LNCAP (cell line): ENCODE data around the gene NDUFA13.

Source experiments
- TF ChIP-seq, protein P1 (sequence below): fragments of 450-650 bp; IDR thresholded peaks from 2 replicates; pipeline ENCODE4 v1.5.1; 2017; ENCODE audit warnings: mild to moderate bottlenecking

Gene NDUFA13

DNA sequence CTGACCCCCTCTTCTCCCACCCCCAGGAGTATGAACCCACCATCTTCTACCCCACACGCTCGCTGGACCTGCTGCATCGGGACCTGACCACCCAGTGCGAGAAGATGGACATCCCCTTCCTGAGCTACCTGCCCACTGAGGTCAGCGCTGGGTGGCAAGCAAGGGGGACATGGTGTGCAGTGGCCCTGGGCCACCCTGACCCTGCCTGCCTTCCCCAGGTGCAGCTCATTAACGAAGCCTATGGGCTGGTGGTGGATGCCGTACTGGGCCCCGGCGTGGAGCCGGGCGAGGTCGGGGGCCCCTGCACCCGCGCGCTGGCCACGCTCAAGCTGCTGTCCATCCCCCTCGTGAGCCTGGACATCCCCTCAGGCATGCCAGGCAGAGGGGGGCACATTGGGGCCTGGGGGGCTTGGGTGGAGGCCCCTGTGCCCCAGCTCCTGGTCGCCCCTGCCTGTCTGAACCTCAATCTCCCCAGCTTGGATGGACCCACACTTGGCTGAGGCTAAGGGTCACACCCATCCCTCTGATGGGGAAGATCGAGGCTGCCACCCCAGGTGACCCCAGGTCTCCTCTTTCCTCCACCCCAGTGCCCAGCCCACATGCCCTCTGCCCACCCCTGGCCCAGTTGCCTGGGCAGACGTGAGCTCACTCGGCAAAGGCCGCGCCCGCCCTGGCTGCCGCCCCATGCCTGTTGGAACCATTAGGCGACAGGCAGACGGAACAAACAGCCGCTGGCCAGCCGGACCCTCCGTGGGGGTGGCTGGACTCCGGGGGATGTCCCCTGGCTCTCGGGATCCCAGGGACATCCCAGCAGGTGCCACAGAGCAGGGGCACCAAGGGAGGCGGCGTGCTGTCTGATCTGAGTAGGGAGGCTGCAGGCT, 19.5 kb downstream of the NDUFA13 start:
- TF ChIP-seq, protein P1, sequence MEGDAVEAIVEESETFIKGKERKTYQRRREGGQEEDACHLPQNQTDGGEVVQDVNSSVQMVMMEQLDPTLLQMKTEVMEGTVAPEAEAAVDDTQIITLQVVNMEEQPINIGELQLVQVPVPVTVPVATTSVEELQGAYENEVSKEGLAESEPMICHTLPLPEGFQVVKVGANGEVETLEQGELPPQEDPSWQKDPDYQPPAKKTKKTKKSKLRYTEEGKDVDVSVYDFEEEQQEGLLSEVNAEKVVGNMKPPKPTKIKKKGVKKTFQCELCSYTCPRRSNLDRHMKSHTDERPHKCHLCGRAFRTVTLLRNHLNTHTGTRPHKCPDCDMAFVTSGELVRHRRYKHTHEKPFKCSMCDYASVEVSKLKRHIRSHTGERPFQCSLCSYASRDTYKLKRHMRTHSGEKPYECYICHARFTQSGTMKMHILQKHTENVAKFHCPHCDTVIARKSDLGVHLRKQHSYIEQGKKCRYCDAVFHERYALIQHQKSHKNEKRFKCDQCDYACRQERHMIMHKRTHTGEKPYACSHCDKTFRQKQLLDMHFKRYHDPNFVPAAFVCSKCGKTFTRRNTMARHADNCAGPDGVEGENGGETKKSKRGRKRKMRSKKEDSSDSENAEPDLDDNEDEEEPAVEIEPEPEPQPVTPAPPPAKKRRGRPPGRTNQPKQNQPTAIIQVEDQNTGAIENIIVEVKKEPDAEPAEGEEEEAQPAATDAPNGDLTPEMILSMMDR = no peak

GRCh38 chr19:19537075-19538048, 21.3 kb downstream of the NDUFA13 start:
- TF ChIP-seq, protein P1 = no peak

DNA sequence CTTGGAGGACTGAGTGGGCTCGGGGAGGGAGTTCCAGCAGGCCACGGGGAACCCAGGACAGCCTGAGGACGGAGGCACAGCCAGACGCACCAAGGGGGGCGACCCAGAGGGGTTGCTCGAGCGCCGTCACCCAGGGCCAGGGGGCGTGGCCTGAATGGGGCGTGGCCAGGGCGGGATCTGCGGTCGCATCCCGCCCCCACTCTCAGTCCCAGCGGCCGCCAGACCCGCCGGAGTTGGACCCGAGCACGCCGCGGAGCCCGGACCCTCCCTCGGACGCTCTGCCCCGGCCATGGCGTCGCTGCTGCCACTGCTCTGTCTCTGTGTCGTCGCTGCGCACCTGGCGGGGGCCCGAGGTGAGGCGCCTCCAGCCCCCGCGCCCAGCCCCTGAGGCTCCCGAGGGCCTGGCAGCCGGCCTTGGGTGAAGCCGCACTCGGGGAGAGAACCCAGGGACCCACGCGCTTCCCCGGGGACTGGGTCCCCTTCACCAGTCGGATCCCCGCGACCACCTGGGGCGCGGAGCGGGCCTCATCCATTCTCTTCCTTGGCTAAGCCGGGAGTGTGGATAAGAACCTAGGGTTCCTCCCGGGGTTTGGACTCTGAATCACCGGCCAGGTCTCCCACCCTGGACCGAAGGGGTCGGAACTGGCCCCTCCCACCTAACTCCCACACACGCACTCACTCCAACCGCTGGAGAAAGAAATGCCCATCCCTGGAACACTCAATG, 22.2 kb downstream of the NDUFA13 start, which contains the start of gene CILP2:
CILP2 (plus strand) TSS at position 205 of the 724 bp plus-strand sequence; CDS start at position 290, 85 bp downstream.
- TF ChIP-seq, protein P1 = no peak

DNA sequence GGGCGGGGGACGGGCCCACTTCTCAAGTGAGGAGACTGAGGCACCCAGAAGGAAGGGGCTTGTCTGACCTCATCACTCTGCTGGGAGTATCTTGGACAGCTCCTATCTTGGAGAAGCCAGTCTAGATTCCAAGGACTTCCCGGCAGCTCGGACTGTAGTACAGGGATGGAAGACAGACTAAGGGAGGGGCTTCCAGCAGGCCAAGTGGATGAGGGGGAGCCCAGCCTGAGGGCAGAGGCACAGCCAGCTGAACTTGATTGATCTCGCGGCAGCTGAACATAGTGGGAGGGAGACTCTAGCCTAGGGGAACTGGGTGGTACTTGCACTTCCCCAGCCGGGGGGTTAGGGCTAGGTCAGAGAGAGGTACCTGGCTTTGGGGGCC, 22.8 kb downstream of the NDUFA13 start:
- TF ChIP-seq, protein P1 = no peak

DNA sequence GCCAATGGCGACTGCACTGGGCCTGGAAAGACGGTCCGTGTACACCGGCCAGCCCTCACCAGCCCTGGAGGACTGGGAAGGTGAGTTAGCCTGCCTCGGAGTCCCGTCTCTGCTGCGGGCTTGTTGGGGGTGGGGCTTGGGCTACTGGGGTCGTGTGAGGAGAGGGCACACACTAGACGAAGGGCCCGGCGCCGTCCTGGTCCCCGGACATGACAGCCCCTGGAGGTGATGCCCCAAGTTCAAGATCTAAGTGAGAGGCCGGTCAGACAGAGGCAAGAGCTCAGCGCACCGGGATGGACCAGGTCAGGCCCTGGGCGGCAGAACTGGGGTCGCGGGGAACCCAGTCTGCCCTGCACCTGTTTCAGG, 23.7 kb downstream of the NDUFA13 start:
- TF ChIP-seq, protein P1 = no peak

DNA sequence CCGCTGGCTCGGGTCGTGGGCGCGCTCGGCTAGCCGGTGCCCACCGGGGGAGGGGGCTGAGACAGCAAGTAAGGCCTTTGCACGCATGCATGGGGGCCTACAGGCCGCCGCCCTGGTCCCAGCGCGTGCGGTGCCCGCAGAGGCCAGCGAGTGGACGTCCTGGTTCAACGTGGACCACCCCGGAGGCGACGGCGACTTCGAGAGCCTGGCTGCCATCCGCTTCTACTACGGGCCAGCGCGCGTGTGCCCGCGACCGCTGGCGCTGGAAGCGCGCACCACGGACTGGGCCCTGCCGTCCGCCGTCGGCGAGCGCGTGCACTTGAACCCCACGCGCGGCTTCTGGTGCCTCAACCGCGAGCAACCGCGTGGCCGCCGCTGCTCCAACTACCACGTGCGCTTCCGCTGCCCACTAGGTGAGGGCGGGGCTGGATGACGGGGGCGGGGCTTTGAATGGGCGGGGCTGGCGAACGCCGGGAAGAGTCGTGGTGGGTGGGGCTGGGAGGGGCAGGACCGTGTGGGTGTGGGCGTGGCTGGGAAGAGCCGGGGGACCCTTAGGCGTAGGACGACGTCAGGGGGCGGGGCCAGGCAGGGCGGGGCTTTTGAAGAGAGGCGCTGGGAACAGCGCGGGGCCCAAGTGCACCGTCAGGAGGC, 24.2 kb downstream of the NDUFA13 start:
- TF ChIP-seq, protein P1 = no peak
